ENCODE measurements around the gene CD300LD.

DNA sequence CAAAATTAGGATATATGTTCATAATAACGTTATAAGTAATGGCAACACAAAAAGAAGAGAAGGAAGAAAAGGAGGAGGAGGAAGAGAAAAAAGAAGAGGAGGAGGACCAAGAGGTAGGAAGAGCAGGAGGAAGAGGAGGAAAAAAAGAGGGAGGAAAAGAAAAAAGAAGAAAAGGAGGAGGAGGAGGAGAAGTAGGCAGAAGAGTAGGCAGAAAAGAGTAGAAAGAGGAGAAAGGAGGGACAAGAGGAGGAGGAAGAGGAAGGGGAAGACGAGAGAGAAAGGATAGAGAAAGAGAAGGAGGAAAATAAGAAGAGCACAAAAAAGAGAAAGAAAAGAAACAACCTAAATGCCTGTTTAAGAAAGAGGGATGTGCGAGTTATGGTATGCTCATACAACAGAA, 55.2 kb downstream of the CD300LD start:
- no peak for TF ChIP-seq CTCF (IDR thresholded peaks at IDR 0.05)
- no peak for TF ChIP-seq POLR2A (IDR thresholded peaks at IDR 0.05)

Measured in Peyer's patch (tissue), 4 donors.